ENCODE results near the gene ZXDC. TPM values are rescaled to one million over a fixed set of nuclear protein-coding genes. Genes with fewer than 3 reads are reported as not detected.

Gene ZXDC
- total RNA-seq, 1 donor from 2014 or later, result 36.8 TPM

DNA sequence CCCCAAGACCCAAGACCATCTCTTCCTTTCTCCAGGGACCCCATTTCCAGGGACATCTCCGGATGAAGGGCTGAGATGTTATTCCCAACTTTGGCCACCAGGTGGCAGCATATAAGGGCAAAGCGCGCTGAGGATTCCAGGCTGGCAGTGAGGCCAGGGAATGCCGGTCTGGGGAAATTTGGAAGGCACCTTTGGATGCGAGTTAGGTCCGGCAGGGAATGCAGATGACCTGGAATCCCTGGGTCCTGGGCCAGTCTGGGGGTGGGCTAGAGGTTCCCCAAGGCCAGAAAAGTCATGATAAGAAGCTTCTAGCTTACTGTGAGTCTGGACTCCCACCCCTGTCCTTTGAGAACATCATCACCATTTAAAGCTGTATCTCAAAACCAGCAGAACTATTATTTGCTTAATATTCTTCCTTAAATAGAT, 46.7 kb upstream of the ZXDC start:
- no peaks in the 10 kb centered on the region for H3K27me3 ChIP-seq
- no peaks in the 10 kb centered on the region for H3K9me3 ChIP-seq
- H3K4me3 ChIP-seq, result no peak overlapping the region
- TF ChIP-seq POLR2A (IDR thresholded peaks at IDR 0.05) (no peak), POLR2AphosphoS5 (IDR thresholded peaks at IDR 0.05; ENCODE audit: insufficient read depth in 1 of 2, low read depth in 1 of 2) (no peak)
- TF ChIP-seq, protein P1, sequence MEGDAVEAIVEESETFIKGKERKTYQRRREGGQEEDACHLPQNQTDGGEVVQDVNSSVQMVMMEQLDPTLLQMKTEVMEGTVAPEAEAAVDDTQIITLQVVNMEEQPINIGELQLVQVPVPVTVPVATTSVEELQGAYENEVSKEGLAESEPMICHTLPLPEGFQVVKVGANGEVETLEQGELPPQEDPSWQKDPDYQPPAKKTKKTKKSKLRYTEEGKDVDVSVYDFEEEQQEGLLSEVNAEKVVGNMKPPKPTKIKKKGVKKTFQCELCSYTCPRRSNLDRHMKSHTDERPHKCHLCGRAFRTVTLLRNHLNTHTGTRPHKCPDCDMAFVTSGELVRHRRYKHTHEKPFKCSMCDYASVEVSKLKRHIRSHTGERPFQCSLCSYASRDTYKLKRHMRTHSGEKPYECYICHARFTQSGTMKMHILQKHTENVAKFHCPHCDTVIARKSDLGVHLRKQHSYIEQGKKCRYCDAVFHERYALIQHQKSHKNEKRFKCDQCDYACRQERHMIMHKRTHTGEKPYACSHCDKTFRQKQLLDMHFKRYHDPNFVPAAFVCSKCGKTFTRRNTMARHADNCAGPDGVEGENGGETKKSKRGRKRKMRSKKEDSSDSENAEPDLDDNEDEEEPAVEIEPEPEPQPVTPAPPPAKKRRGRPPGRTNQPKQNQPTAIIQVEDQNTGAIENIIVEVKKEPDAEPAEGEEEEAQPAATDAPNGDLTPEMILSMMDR (IDR thresholded peaks at IDR 0.05), result peak; percentile 55 to 80 (median 75)
- no peaks in the 10 kb centered on the region for H3K36me3 ChIP-seq
- intact Hi-C loops (cut with DNase I), result no loop called here
- H3K27ac ChIP-seq, result no peak overlapping the region
- peaks cover 13% of the 10 kb centered on the region for H3K4me1 ChIP-seq
- no peak for DNase-seq (ENCODE audit: extremely low spot score in 2 of 2)

DNA sequence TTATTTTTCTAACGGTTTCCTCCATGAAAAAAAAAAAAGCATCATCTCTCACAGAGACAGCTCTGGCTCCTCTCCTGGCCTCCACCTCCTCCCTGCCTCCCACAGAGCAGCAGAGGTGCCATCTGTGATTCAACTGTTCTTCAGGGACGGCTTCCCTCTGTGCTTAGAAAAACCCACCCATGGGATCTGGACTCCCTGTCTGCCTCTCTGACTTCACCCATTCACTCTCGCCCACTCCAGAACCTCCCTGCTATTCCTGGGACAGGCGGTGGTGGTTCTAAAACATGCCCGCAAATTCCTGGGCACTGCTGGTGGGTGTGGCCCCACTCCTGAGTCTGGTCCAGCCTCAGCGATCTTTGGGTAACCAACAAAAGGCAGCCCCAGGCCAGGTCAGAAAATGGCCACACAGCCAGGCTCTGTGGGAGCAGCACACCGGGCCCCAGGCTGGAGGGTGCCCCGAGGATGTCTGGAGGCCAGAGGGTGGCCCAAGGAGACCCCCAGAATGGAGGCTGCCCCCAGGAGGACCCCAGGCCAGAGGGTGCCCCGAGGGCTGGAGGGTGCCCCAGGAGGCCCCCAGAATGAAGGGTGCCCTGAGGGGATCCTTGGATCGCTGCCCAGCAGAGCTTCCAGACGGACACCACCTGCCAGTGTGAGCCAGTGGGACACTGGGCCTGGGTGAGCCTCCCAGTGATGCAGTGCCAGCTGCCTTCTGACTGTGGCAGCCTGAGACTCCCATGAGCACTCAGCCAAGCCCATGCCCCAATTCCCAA, 45.6 kb upstream of the ZXDC start:
- DNase-seq (ENCODE audit: extremely low spot score in 2 of 2), result no peak
- Histone ChIP-seq H3K27me3 (no peaks in the 10 kb centered on the region), H3K36me3 (no peaks in the 10 kb centered on the region), H3K4me3 (no peak overlapping the region), H3K27ac (no peak overlapping the region), H3K4me1 (peaks cover 13% of the 10 kb centered on the region), H3K9me3 (no peaks in the 10 kb centered on the region)
- intact Hi-C loops (cut with DNase I), result no loop called here
- TF ChIP-seq, protein P1 (IDR thresholded peaks at IDR 0.05), result no peak
- no peak for TF ChIP-seq POLR2AphosphoS5 (IDR thresholded peaks at IDR 0.05; ENCODE audit: insufficient read depth in 1 of 2, low read depth in 1 of 2)
- TF ChIP-seq POLR2A (IDR thresholded peaks at IDR 0.05), result no peak

- intact Hi-C loops (cut with DNase I), result no loop called here
- TF ChIP-seq, protein P1 (IDR thresholded peaks at IDR 0.05), result no peak
- TF ChIP-seq POLR2A (IDR thresholded peaks at IDR 0.05) (no peak), POLR2AphosphoS5 (IDR thresholded peaks at IDR 0.05; ENCODE audit: insufficient read depth in 1 of 2, low read depth in 1 of 2) (no peak)
- no peak overlapping the region for H3K4me3 ChIP-seq
- no peak overlapping the region for H3K27ac ChIP-seq
- DNase-seq (ENCODE audit: extremely low spot score in 2 of 2), result no peak
- peaks cover 12% of the 10 kb centered on the region for H3K4me1 ChIP-seq
- H3K9me3 ChIP-seq, result no peaks in the 10 kb centered on the region
- no peaks in the 10 kb centered on the region for H3K36me3 ChIP-seq
- H3K27me3 ChIP-seq, result no peaks in the 10 kb centered on the region
These were observed 44.1 kb upstream of the ZXDC start for GRCh38 chr3:126519506-126520455.

GRCh38 chr3:126518779-126519177, 43.1 kb upstream of the ZXDC start:
- no peak for DNase-seq (ENCODE audit: extremely low spot score in 2 of 2)
- intact Hi-C loops (cut with DNase I), result no loop called here
- no peaks in the 10 kb centered on the region for H3K27me3 ChIP-seq
- H3K4me3 ChIP-seq, result no peak overlapping the region
- H3K27ac ChIP-seq, result no peak overlapping the region
- no peaks in the 10 kb centered on the region for H3K9me3 ChIP-seq
- H3K36me3 ChIP-seq, result no peaks in the 10 kb centered on the region
- H3K4me1 ChIP-seq, result peaks cover 2% of the 10 kb centered on the region
- TF ChIP-seq, protein P1 (IDR thresholded peaks at IDR 0.05), result no peak
- TF ChIP-seq POLR2AphosphoS5 (IDR thresholded peaks at IDR 0.05; ENCODE audit: insufficient read depth in 1 of 2, low read depth in 1 of 2) (no peak), POLR2A (IDR thresholded peaks at IDR 0.05) (no peak)
